ENCODE results near the gene NOTCH4.
A peak's percentile ranks its signal among the peaks of the same experiment; 100 is the strongest.

NOTCH4 gene

GRCh38 chr6:32182555-32182981 is 41.3 kb downstream of the NOTCH4 start:
- DNase-seq (ENCODE audit: low read depth): no peak
- TF ChIP-seq MYC (IDR thresholded peaks at IDR 0.05; ENCODE audit: low read depth, low read length) (no peak), MAX (IDR thresholded peaks at IDR 0.05; ENCODE audit: low read depth, low read length) (no peak), POLR2A (IDR thresholded peaks at IDR 0.05; ENCODE audit: extremely low read depth, insufficient read length) (no peak)
- TF ChIP-seq, protein P1, sequence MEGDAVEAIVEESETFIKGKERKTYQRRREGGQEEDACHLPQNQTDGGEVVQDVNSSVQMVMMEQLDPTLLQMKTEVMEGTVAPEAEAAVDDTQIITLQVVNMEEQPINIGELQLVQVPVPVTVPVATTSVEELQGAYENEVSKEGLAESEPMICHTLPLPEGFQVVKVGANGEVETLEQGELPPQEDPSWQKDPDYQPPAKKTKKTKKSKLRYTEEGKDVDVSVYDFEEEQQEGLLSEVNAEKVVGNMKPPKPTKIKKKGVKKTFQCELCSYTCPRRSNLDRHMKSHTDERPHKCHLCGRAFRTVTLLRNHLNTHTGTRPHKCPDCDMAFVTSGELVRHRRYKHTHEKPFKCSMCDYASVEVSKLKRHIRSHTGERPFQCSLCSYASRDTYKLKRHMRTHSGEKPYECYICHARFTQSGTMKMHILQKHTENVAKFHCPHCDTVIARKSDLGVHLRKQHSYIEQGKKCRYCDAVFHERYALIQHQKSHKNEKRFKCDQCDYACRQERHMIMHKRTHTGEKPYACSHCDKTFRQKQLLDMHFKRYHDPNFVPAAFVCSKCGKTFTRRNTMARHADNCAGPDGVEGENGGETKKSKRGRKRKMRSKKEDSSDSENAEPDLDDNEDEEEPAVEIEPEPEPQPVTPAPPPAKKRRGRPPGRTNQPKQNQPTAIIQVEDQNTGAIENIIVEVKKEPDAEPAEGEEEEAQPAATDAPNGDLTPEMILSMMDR (IDR thresholded peaks at IDR 0.05; ENCODE audit: low read depth, low read length): no peak
- H3K4me3 ChIP-seq (ENCODE audit: low read depth, low read length): no peak overlapping the region

GRCh38 chr6:32181915-32182529 is 41.8 kb downstream of the NOTCH4 start:
- no peak for DNase-seq (ENCODE audit: low read depth)
- TF ChIP-seq MAX (IDR thresholded peaks at IDR 0.05; ENCODE audit: low read depth, low read length) (no peak), MYC (IDR thresholded peaks at IDR 0.05; ENCODE audit: low read depth, low read length) (no peak), POLR2A (IDR thresholded peaks at IDR 0.05; ENCODE audit: extremely low read depth, insufficient read length) (no peak)
- TF ChIP-seq, protein P1 (IDR thresholded peaks at IDR 0.05; ENCODE audit: low read depth, low read length): no peak
- no peak overlapping the region for H3K4me3 ChIP-seq (ENCODE audit: low read depth, low read length)

- no peak overlapping the region for H3K4me3 ChIP-seq (ENCODE audit: low read depth, low read length)
- TF ChIP-seq, protein P1 (IDR thresholded peaks at IDR 0.05; ENCODE audit: low read depth, low read length): no peak
- no peak for TF ChIP-seq POLR2A (IDR thresholded peaks at IDR 0.05; ENCODE audit: extremely low read depth, insufficient read length)
- no peak for TF ChIP-seq MAX (IDR thresholded peaks at IDR 0.05; ENCODE audit: low read depth, low read length)
- no peak for TF ChIP-seq MYC (IDR thresholded peaks at IDR 0.05; ENCODE audit: low read depth, low read length)
- no peak for DNase-seq (ENCODE audit: low read depth)
Measured at GRCh38 chr6:32181148-32181702, 42.6 kb downstream of the NOTCH4 start.

DNA sequence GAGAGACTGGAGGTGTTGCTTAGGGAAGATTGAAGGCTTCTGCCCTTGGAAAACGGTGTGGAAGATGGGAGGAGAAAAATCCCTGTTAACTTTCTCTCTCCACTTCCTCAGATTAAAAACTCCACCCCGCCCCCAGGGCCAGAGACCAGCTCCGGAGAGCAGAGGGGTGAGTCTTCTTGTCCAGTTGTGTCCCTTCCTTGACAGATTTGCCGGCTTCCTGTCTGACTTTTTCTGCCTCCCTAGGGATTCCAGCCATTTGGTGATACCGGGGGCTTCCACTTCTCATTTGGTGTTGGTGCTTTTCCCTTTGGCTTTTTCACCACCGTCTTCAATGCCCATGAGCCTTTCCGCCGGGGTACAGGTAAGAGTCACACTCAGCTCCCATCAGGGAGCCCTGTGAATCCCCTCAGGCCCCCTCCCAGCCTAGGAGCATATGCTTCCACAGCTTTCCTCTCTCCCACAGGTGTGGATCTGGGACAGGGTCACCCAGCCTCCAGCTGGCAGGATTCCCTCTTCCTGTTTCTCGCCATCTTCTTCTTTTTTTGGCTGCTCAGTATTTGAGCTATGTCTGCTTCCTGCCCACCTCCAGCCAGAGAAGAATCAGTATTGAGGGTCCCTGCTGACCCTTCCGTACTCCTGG is 44.0 kb downstream of the NOTCH4 start:
- H3K4me3 ChIP-seq (ENCODE audit: low read depth, low read length): peak overlapping the region; percentile 96

More for the DNA sequence above, 44.0 kb downstream of the NOTCH4 start:
- DNase-seq (ENCODE audit: low read depth): no peak
- TF ChIP-seq MYC (IDR thresholded peaks at IDR 0.05; ENCODE audit: low read depth, low read length) (no peak), POLR2A (IDR thresholded peaks at IDR 0.05; ENCODE audit: extremely low read depth, insufficient read length) (no peak), MAX (IDR thresholded peaks at IDR 0.05; ENCODE audit: low read depth, low read length) (no peak)
- TF ChIP-seq, protein P1 (IDR thresholded peaks at IDR 0.05; ENCODE audit: low read depth, low read length): no peak
